KMS-11 (cell line): ENCODE data around the gene ZNF423.

ENCODE experiments used
- H2AFZ ChIP-seq: fragments of 200-600 bp; sonication (generic); 2 replicates; pipeline ENCODE4 v1.6.1; 2016; ENCODE audit warnings: antibody characterized with exemption, mixed run types, low read depth
- H3K27ac ChIP-seq: fragments of 200-600 bp; sonication (generic); 2 replicates; pipeline ENCODE4 v1.6.1; 2016; ENCODE audit warnings: mild to moderate bottlenecking, mixed run types
- H3K27me3 ChIP-seq: fragments of 200-600 bp; sonication (generic); 2 replicates; pipeline ENCODE4 v1.6.1; 2017; ENCODE audit warnings: mild to moderate bottlenecking, low read depth, mixed run types, moderate library complexity; ENCODE audit not compliant: insufficient read depth
- H3K36me3 ChIP-seq: fragments of 200-600 bp; sonication (generic); 2 replicates; pipeline ENCODE4 v1.6.1; 2017; ENCODE audit warnings: mild to moderate bottlenecking, mixed run types; ENCODE audit not compliant: insufficient read depth
- H3K4me1 ChIP-seq: fragments of 200-600 bp; sonication (generic); 2 replicates; pipeline ENCODE4 v1.6.1; 2016; ENCODE audit warnings: mild to moderate bottlenecking, low read depth, mixed run types; ENCODE audit not compliant: poor library complexity, severe bottlenecking
- H3K4me2 ChIP-seq: fragments of 200-600 bp; sonication (generic); 2 replicates; pipeline ENCODE4 v1.7.0; 2016; ENCODE audit warnings: mild to moderate bottlenecking, mixed run types
- H3K4me3 ChIP-seq: fragments of 200-600 bp; sonication (generic); IDR thresholded peaks from 2 replicates; pipeline ENCODE4 v1.6.1; 2017; ENCODE audit warnings: low read depth, low read length, mixed read lengths; ENCODE audit not compliant: insufficient read depth
- H3K79me2 ChIP-seq: fragments of 200-600 bp; sonication (generic); 2 replicates; pipeline ENCODE4 v1.6.1; 2016; ENCODE audit warnings: low read depth, mixed run types; ENCODE audit not compliant: insufficient read depth
- H3K9ac ChIP-seq: fragments of 200-600 bp; sonication (generic); 2 replicates; pipeline ENCODE4 v1.6.1; 2016; ENCODE audit warnings: mild to moderate bottlenecking, mixed run types
- H4K20me1 ChIP-seq: fragments of 200-600 bp; sonication (generic); 2 replicates; pipeline ENCODE4 v1.6.1; 2016; ENCODE audit warnings: mild to moderate bottlenecking, mixed run types; ENCODE audit not compliant: insufficient read depth
- TF ChIP-seq, protein P1 (sequence below): fragments of 200-600 bp; sonication (generic); conservative IDR thresholded peaks from 2 replicates; pipeline ENCODE4 v1.6.1; 2017; ENCODE audit warnings: low read depth, mild to moderate bottlenecking, antibody characterized with exemption, low read length, moderate library complexity, mixed read lengths

ZNF423 gene

GRCh38 chr16:49900875-49901274, 45.0 kb upstream of the ZNF423 start:
- Histone ChIP-seq H3K9ac (no peak overlapping the region), H3K4me2 (no peak overlapping the region), H2AFZ (no peak overlapping the region), H3K27ac (no peak overlapping the region), H3K79me2 (no peaks in the 10 kb centered on the region), H3K36me3 (no peaks in the 10 kb centered on the region), H4K20me1 (no peaks in the 10 kb centered on the region), H3K4me3 (no peak overlapping the region), H3K27me3 (no peaks in the 10 kb centered on the region), H3K4me1 (no peaks in the 10 kb centered on the region)
- TF ChIP-seq, protein P1, sequence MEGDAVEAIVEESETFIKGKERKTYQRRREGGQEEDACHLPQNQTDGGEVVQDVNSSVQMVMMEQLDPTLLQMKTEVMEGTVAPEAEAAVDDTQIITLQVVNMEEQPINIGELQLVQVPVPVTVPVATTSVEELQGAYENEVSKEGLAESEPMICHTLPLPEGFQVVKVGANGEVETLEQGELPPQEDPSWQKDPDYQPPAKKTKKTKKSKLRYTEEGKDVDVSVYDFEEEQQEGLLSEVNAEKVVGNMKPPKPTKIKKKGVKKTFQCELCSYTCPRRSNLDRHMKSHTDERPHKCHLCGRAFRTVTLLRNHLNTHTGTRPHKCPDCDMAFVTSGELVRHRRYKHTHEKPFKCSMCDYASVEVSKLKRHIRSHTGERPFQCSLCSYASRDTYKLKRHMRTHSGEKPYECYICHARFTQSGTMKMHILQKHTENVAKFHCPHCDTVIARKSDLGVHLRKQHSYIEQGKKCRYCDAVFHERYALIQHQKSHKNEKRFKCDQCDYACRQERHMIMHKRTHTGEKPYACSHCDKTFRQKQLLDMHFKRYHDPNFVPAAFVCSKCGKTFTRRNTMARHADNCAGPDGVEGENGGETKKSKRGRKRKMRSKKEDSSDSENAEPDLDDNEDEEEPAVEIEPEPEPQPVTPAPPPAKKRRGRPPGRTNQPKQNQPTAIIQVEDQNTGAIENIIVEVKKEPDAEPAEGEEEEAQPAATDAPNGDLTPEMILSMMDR: no peak

- Histone ChIP-seq H3K27me3 (no peaks in the 10 kb centered on the region), H4K20me1 (no peaks in the 10 kb centered on the region), H3K27ac (no peak overlapping the region), H3K4me2 (no peak overlapping the region), H3K79me2 (no peaks in the 10 kb centered on the region), H2AFZ (no peak overlapping the region), H3K4me1 (no peaks in the 10 kb centered on the region), H3K4me3 (no peak overlapping the region), H3K36me3 (no peaks in the 10 kb centered on the region), H3K9ac (no peak overlapping the region)
- TF ChIP-seq, protein P1: no peak
These were observed 44.2 kb upstream of the ZNF423 start for GRCh38 chr16:49899991-49900695.

DNA sequence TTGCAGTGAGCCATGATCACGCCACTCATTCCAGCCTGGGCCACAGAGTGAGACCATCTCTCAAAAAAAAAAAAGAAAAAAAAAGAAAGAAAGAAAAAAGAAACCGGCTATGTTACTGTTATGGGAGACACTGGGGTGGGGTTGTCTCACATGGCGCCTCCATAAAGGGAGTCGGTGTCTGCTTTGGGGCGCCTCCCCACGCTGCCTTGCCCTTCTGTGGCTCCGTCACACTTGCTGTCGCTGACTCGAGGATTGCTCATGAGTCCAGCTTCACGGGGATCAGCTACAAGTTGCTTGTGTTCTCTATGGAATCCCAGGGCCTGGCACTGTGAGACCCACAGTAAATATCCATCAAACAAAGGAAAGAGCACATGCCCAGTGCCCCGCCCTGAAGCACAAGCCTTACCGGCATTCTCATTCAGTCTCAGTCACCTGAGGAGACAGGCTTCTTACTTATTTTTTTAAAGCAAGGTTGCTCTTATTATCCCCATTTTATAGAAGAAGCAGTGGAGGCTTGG, 40.6 kb upstream of the ZNF423 start:
- no peaks in the 10 kb centered on the region for H4K20me1 ChIP-seq
- no peaks in the 10 kb centered on the region for H3K27me3 ChIP-seq
- H3K9ac ChIP-seq: no peak overlapping the region
- H3K79me2 ChIP-seq: no peaks in the 10 kb centered on the region
- no peak overlapping the region for H3K27ac ChIP-seq
- H2AFZ ChIP-seq: no peak overlapping the region
- H3K4me3 ChIP-seq: no peak overlapping the region
- TF ChIP-seq, protein P1: no peak
- no peaks in the 10 kb centered on the region for H3K36me3 ChIP-seq
- no peaks in the 10 kb centered on the region for H3K4me1 ChIP-seq
- no peak overlapping the region for H3K4me2 ChIP-seq

DNA sequence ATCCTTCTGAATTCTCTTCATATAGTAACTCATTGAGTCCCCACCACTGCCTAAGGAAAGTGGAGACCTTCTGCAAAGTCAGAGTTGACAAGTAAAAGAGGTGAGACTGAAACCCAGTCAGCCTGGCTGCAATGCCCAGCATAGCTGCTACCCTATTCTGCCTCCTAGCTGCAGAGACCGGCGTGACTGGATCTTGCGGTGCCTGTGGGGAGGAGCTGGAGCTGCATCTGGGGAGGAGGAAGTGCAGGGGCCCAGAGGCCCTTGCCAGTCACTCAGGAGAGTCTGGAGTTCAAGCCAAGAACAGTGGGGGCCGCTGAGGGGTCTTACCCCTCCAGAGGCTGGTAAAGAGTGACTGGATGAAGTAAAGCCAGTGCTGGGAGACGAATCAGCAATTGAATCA, 35.0 kb upstream of the ZNF423 start:
- TF ChIP-seq, protein P1: no peak
- Histone ChIP-seq H3K27me3 (no peaks in the 10 kb centered on the region), H3K79me2 (no peaks in the 10 kb centered on the region), H3K9ac (no peak overlapping the region), H3K27ac (no peak overlapping the region), H3K4me2 (no peak overlapping the region), H3K4me1 (no peaks in the 10 kb centered on the region), H2AFZ (no peak overlapping the region), H3K36me3 (no peaks in the 10 kb centered on the region), H4K20me1 (no peaks in the 10 kb centered on the region), H3K4me3 (no peak overlapping the region)
